RKO (cell line): Measurements from ENCODE around the gene PGS1.

Source experiments
- DNase-seq: peaks from one replicate; pipeline ENCODE4 v3.0.0-alpha.2; 2016; ENCODE audit warnings: low spot score

The PGS1 gene

GRCh38 chr17:78347453-78347852 is 31.0 kb upstream of the PGS1 start:
- no peak for DNase-seq

DNA sequence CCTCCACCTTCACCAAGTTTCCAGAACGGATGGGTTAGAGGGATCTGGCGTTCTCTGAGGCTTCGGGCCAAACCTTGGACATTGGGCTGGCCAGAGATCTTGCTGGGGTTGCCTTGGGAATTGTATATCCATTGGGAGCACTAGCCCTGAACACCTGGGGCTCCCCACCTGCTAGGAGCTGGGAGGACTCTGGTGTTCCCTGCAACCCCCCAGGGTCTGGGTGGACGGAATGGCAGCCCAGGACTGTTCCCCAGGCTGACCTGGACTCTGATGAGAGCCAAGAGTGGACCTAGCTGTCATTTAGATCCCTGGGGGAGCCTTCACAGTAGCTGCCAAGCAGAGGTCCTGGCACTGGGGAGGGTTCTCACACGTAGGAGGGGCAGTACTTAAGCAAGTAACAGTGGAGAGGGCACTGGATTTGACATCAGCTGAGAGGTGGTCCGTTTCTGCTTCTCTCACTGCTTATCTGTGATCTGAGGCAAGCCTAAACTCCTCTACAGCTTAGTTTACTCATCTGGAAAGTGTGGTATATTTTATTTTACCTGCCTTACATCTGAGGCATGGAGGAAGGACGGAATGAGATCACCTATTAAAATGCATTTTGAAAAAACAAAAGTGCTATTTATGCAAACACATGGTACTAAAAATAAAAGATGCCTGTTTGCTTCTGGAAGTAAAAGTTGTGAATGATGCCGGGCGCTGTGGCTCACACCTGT is 30.2 kb upstream of the PGS1 start:
- DNase-seq = no peak

DNA sequence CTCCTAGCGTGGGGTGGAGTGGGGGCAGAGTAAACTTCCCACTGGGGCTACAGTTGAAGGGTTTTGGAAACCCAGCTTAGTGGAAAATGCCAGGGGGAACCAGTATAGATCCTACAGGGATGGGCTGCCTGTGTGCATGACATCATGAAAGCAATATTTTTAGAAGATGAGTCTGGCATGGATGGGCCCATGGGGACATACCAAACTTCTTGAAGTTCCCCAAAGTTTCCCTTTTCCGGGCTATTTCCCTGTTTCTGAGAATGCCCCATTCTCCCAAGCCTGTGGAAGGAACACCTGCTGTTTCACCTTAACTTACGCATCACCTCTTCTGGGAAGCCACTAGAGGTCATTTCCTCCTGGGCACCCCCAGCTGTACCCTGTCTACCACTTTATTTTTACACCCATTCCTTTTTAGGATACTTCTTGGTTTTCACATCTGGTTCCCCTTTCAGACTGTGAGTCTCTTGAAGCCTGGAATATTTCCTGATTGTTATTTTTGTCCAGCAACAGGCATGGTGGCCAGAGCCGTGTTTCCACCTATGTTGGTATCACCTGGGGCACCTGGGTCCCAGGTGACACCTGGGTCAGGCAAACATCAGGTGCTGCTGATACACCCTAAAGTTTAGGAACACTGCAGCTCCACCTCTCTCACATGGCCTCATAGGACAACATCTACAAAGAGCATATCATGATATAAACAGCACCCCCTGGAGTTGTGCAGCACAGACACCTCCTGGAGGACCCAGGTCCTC is 28.4 kb upstream of the PGS1 start:
- no peak for DNase-seq

GRCh38 chr17:78351449-78352006 is 26.9 kb upstream of the PGS1 start:
- DNase-seq = no peak

- no peak for DNase-seq
Observed at GRCh38 chr17:78353834-78354233, 24.6 kb upstream of the PGS1 start.

- no peak for DNase-seq
Observed at GRCh38 chr17:78355045-78355641, 23.3 kb upstream of the PGS1 start.

DNA sequence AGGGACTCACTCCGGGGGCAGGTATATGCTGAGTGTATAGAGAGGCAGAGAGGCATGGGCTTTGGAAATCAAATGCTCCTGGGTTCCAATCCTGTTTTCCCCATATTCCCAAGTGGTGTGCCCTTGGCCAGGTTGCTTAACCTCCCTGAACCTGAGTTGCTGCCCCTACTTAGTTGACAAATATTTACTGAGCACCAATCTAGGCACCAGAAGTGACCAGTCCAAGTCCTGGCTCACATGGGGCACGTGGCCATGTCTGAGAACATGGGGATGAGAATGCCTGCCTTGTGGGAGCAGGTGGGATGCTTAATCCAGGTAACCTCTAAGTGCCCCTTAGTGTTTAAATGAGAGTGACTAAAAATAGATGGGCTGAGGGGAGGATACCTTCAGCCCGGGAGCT is 22.7 kb upstream of the PGS1 start:
- DNase-seq = no peak

- peak; percentile 83 for DNase-seq
Observed at GRCh38 chr17:78356101-78356713, 22.2 kb upstream of the PGS1 start.

DNA sequence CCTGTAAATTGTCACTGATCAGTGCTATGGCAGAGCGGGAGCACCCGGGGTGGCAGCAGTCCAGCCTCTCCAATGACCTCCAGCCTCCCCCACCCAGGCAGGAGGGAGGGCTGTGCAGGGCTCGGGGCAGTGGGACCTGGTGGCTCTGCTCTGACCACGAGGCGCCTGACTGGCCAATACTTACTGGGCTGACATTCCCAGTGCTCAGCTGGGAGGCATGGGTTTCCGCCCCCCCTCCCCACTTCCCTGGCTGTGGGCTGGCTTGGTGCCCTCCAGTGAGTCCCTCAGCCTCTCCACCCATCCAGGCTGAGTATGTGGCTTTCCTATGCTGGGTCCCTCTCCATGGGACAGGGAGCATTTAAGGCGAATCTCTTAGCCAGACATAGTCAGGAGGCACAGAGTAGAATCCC is 21.3 kb upstream of the PGS1 start:
- no peak for DNase-seq

GRCh38 chr17:78357672-78358537 is 20.5 kb upstream of the PGS1 start:
- DNase-seq = no peak

DNA sequence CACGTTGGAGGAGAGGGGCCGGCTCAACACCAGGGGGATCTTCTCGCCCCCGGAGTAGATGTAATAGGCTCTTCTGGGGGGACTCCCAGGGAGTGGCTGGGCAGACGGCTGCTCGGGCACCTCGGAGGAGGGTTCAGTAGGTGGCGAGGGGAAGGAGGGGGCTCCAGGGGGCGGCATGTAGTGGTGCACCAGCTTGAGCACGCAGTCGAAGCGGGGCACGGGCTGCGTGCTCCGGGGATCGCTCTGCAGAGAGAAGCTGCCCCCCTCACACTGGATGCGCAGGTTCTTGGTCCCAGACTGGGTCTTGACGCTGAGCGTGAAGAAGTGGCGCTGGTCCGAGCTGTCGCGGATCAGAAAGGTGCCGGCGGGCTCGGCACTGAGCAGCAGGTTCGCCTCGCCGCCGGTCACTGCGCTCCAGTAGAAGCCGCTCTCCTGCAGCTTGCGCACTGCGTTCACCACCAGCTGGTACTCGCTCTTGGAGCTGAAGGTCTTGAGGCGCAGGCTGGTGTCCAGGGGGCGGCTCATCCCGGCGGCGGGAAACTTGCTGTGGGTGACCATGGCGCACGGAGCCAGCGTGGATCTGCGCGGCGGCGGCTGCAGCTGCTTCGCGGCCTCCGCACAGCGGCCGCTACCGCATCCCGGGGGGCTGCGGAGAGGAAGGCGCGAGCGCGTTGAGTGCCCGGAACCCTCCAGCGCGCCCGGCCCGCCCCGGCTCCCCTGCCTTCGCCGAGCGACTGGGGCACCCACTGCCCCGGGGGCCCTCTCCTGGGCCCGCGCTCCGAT is 19.7 kb upstream of the PGS1 start:
- DNase-seq = no peak

DNA sequence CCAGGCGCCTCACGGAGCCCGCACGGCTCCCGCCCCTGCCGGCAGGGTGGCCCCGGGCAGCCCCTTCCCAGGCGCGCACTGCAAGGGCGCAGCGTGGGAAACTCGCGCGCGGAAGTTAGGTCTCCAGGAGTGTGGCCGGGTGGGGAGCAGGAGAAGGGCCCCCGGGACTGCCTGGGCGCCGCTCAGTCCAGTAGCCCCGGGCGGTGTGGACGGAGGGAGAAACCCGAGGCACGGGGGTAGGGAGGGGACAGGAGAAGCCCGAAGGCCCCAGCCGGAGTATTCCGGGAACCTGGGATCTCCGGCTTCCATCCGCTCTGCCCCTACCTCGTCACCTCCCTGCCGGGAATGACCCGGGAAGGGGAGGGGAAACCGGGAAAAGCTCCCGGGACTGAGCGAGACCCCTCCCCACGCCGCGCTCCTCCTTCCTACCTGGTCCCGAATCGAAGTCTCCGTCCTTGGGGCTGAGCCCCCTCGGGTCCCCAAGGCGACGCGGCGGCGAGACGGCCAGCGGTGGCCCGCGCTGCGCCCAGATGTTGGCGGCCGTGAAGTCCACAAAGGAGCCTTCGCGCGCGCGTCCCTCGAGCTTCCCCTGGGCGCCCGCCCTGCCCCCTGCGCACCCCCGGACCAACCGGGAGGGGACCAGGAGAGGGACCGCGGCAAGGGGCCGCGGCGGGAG is 19.0 kb upstream of the PGS1 start:
- peak; percentile 47 for DNase-seq

- peak; percentile 94 for DNase-seq
Observed at GRCh38 chr17:78359997-78360370, 18.5 kb upstream of the PGS1 start, which contains the start of gene SOCS3. TSS of gene SOCS3 (minus strand) at chr17:78360077. CDS start at chr17:78359095, 982 bp downstream.

GRCh38 chr17:78360371-78361224 is 17.9 kb upstream of the PGS1 start:
- DNase-seq = peak; percentile 83

GRCh38 chr17:78361225-78361701 is 17.2 kb upstream of the PGS1 start:
- DNase-seq = no peak

DNA sequence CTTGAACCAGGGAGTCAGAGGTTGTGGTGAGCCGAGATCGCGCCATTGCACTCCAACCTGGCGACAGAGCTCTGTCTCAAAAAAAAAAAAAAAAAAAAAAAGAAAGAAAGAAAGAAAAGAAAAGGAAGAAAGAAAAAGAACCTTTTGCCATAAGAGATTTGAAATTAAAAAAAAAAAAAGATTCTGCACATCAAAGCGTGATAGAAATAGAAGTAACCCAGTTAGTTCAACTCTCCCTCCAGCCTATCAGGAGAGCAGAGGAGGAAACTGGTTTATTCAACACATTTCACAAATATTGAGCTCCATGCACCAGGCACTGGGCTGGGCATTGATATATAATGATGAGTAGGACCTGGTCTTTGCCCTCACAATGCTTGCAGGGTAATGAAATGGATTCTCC is 16.2 kb upstream of the PGS1 start:
- DNase-seq = no peak

- DNase-seq = no peak
Observed at GRCh38 chr17:78362671-78363070, 15.8 kb upstream of the PGS1 start.

- DNase-seq = no peak
Observed at GRCh38 chr17:78364436-78365281, 13.8 kb upstream of the PGS1 start.
